ENCODE data around the gene CETP. TPM values are rescaled to one million over a fixed set of nuclear protein-coding genes. Genes with fewer than 3 reads are reported as not detected.

CETP gene
- polyA plus RNA-seq, 4 donors, result 0.34 to 1.6 (median 1.6) TPM; not detected in 1

GRCh38 chr16:56977823-56978430, 16.2 kb downstream of the CETP start:
- Histone ChIP-seq H3K4me3 (ENCODE audit: low read depth in 1 of 3, low read length in 3 of 3) (no peak overlapping the region), H3K36me3 (ENCODE audit: control insufficient read depth in 3 of 3, insufficient read depth in 2 of 3, low read depth in 1 of 3, low read length in 3 of 3) (no peaks in the 10 kb centered on the region), H3K27ac (ENCODE audit: low read depth in 1 of 3, low read length in 2 of 3) (no peak overlapping the region), H3K4me1 (ENCODE audit: control insufficient read depth in 3 of 3, insufficient read depth in 2 of 3, low read depth in 1 of 3, low read length in 2 of 3) (peaks cover 1 to 4% (median 4%) of the 10 kb centered on the region in 3 donors), H3K9me3 (ENCODE audit: control insufficient read depth in 2 of 2, insufficient read depth in 1 of 2, low read depth in 1 of 2, low read length in 1 of 2) (peaks cover 0 to 2% of the 10 kb centered on the region in 2 donors), H3K27me3 (ENCODE audit: control insufficient read depth in 3 of 3, insufficient read depth in 3 of 3, low read length in 3 of 3) (no peaks in the 10 kb centered on the region)
- WGBS, 3 donors, result 91 to 94% (median 93%) methylated on average over 11 of the region's 11 CpGs
- DNase-seq (no peak), FAIRE-seq (no peak)

- H3K4me1 ChIP-seq (ENCODE audit: control insufficient read depth in 3 of 3, insufficient read depth in 2 of 3, low read depth in 1 of 3, low read length in 2 of 3), result peaks cover 4 to 18% (median 4%) of the 10 kb centered on the region in 3 donors
- DNase-seq, result no peak
- no peak for FAIRE-seq
- H3K4me3 ChIP-seq (ENCODE audit: low read depth in 1 of 3, low read length in 3 of 3), result no peak overlapping the region
- 90 to 91% (median 90%) methylated on average over 4 of the region's 4 CpGs for WGBS, 3 donors
- H3K36me3 ChIP-seq (ENCODE audit: control insufficient read depth in 3 of 3, insufficient read depth in 2 of 3, low read depth in 1 of 3, low read length in 3 of 3), result no peaks in the 10 kb centered on the region
- H3K9me3 ChIP-seq (ENCODE audit: control insufficient read depth in 2 of 2, insufficient read depth in 1 of 2, low read depth in 1 of 2, low read length in 1 of 2), result peaks cover 0 to 2% of the 10 kb centered on the region in 2 donors
- H3K27ac ChIP-seq (ENCODE audit: low read depth in 1 of 3, low read length in 2 of 3), result no peak overlapping the region
- H3K27me3 ChIP-seq (ENCODE audit: control insufficient read depth in 3 of 3, insufficient read depth in 3 of 3, low read length in 3 of 3), result no peaks in the 10 kb centered on the region
Observed at GRCh38 chr16:56980201-56980535, 18.4 kb downstream of the CETP start.

DNA sequence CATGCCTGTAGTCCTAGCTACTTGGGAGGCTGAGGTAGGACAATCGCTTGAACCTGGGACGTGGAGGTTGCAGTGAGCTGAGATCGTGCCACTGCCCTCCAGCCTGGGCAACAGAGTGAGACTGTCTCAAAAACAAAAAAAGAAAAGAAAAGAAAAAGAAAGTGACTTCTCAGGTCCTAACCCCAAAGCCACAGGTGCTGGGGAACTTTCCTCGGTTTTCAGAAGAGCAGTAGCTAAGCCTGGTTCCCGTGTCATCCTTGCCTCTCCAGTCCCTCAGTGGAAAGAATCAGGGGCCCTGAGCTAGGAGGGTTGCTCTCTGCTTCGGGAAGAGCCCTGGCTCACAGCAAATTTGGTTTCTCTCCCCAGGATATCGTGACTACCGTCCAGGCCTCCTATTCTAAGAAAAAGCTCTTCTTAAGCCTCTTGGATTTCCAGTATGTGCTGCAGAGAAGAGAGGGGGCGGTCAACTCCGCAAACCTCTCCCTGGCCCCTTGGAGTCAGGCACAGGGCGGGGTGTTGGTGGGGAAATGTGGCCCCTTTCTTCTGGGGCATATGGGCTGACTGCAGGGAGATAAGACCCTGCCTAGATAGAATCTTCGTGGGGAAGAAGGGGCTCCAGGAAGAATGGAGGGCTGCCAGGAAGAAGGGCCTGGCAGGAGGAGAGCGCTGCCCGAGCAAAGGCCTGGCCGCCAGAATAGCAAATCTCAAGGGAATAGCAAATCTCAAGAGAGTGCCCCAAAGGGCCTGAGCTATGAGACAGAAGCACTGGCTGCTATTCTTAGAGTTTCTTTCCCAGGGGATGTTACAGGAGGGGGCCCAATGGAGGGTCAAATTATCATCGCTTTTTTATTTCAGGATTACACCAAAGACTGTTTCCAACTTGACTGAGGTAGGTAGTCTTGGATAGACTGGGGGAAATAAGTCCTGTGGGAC, 19.3 kb downstream of the CETP start:
- FAIRE-seq, result no peak
- Histone ChIP-seq H3K4me1 (ENCODE audit: control insufficient read depth in 3 of 3, insufficient read depth in 2 of 3, low read depth in 1 of 3, low read length in 2 of 3) (peaks cover 4 to 21% (median 6%) of the 10 kb centered on the region in 3 donors), H3K36me3 (ENCODE audit: control insufficient read depth in 3 of 3, insufficient read depth in 2 of 3, low read depth in 1 of 3, low read length in 3 of 3) (no peaks in the 10 kb centered on the region), H3K9me3 (ENCODE audit: control insufficient read depth in 2 of 2, insufficient read depth in 1 of 2, low read depth in 1 of 2, low read length in 1 of 2) (peaks cover 0 to 2% of the 10 kb centered on the region in 2 donors), H3K4me3 (ENCODE audit: low read depth in 1 of 3, low read length in 3 of 3) (no peak overlapping the region), H3K27me3 (ENCODE audit: control insufficient read depth in 3 of 3, insufficient read depth in 3 of 3, low read length in 3 of 3) (no peaks in the 10 kb centered on the region), H3K27ac (ENCODE audit: low read depth in 1 of 3, low read length in 2 of 3) (no peak overlapping the region)
- 77 to 89% (median 88%) methylated on average over 16 of the region's 16 CpGs for WGBS, 3 donors
- no peak for DNase-seq

DNA sequence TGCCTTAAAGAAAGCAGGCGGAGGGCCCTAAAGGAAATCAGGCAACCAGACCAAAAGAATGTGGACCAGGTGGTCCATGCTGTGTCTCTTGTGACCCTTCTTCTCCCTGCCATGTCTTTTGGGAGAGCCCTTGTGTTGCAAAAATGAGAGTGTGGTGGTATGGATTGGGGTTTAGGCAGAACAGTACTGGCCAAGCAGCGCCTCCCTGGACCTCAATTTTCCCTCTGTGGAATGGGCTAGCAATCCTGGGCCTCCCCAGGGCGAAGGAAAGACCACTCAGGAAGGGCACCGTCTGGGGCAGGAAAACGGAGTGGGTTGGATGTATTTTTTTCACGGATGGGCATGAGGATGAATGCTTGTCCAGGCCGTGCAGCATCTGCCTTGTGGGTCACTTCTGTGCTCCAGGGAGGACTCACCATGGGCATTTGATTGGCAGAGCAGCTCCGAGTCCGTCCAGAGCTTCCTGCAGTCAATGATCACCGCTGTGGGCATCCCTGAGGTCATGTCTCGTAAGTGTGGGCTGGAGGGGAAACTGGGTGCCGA, 20.1 kb downstream of the CETP start:
- H3K9me3 ChIP-seq (ENCODE audit: control insufficient read depth in 2 of 2, insufficient read depth in 1 of 2, low read depth in 1 of 2, low read length in 1 of 2), result peaks cover 0 to 2% of the 10 kb centered on the region in 2 donors
- peaks cover 4 to 21% (median 6%) of the 10 kb centered on the region in 3 donors for H3K4me1 ChIP-seq (ENCODE audit: control insufficient read depth in 3 of 3, insufficient read depth in 2 of 3, low read depth in 1 of 3, low read length in 2 of 3)
- no peak overlapping the region for H3K27ac ChIP-seq (ENCODE audit: low read depth in 1 of 3, low read length in 2 of 3)
- WGBS, 3 donors, result 87 to 89% (median 88%) methylated on average over 12 of the region's 12 CpGs
- no peak overlapping the region for H3K4me3 ChIP-seq (ENCODE audit: low read depth in 1 of 3, low read length in 3 of 3)
- H3K27me3 ChIP-seq (ENCODE audit: control insufficient read depth in 3 of 3, insufficient read depth in 3 of 3, low read length in 3 of 3), result no peaks in the 10 kb centered on the region
- no peaks in the 10 kb centered on the region for H3K36me3 ChIP-seq (ENCODE audit: control insufficient read depth in 3 of 3, insufficient read depth in 2 of 3, low read depth in 1 of 3, low read length in 3 of 3)
- no peak for FAIRE-seq
- no peak for DNase-seq

DNA sequence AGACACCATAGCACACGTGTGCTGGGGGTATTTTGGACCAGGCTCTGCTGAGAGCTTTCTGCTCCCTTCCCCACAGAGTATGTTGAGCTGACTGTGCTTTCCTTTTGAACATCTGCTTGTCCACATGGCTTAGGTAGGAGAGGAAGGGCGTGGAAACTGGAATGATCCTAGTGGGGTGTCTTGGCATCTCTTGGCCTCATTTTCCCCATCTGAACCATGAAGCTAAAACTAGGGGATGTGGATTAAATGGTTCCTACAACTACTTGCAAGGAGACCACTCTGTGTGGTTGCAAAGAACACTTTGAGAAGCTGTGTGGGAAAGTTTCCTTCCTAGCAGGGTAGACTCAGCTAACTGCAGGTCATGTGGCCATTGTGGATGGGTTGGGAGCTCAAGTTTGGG, 20.9 kb downstream of the CETP start:
- peaks cover 4 to 21% (median 6%) of the 10 kb centered on the region in 3 donors for H3K4me1 ChIP-seq (ENCODE audit: control insufficient read depth in 3 of 3, insufficient read depth in 2 of 3, low read depth in 1 of 3, low read length in 2 of 3)
- no peak overlapping the region for H3K4me3 ChIP-seq (ENCODE audit: low read depth in 1 of 3, low read length in 3 of 3)
- WGBS, 3 donors, result 54 to 77% (median 74%) methylated on average over 2 of the region's 2 CpGs
- FAIRE-seq, result no peak
- no peak for DNase-seq
- peaks cover 0 to 2% of the 10 kb centered on the region in 2 donors for H3K9me3 ChIP-seq (ENCODE audit: control insufficient read depth in 2 of 2, insufficient read depth in 1 of 2, low read depth in 1 of 2, low read length in 1 of 2)
- H3K27me3 ChIP-seq (ENCODE audit: control insufficient read depth in 3 of 3, insufficient read depth in 3 of 3, low read length in 3 of 3), result no peaks in the 10 kb centered on the region
- H3K27ac ChIP-seq (ENCODE audit: low read depth in 1 of 3, low read length in 2 of 3), result peak overlapping the region in 2 of 3 donors; percentile 63 to 69
- no peaks in the 10 kb centered on the region for H3K36me3 ChIP-seq (ENCODE audit: control insufficient read depth in 3 of 3, insufficient read depth in 2 of 3, low read depth in 1 of 3, low read length in 3 of 3)

GRCh38 chr16:56983211-56983751, 21.5 kb downstream of the CETP start:
- FAIRE-seq, result no peak
- Histone ChIP-seq H3K27ac (ENCODE audit: low read depth in 1 of 3, low read length in 2 of 3) (peak overlapping the region; percentile 48 to 69 (median 63)), H3K9me3 (ENCODE audit: control insufficient read depth in 2 of 2, insufficient read depth in 1 of 2, low read depth in 1 of 2, low read length in 1 of 2) (peaks cover 0 to 2% of the 10 kb centered on the region in 2 donors), H3K36me3 (ENCODE audit: control insufficient read depth in 3 of 3, insufficient read depth in 2 of 3, low read depth in 1 of 3, low read length in 3 of 3) (no peaks in the 10 kb centered on the region), H3K4me3 (ENCODE audit: low read depth in 1 of 3, low read length in 3 of 3) (no peak overlapping the region), H3K27me3 (ENCODE audit: control insufficient read depth in 3 of 3, insufficient read depth in 3 of 3, low read length in 3 of 3) (no peaks in the 10 kb centered on the region), H3K4me1 (ENCODE audit: control insufficient read depth in 3 of 3, insufficient read depth in 2 of 3, low read depth in 1 of 3, low read length in 2 of 3) (peaks cover 4 to 21% (median 6%) of the 10 kb centered on the region in 3 donors)
- 21 to 51% (median 38%) methylated on average over 9 of the region's 9 CpGs for WGBS, 3 donors
- DNase-seq, result peak; percentile 85 to 94

DNA sequence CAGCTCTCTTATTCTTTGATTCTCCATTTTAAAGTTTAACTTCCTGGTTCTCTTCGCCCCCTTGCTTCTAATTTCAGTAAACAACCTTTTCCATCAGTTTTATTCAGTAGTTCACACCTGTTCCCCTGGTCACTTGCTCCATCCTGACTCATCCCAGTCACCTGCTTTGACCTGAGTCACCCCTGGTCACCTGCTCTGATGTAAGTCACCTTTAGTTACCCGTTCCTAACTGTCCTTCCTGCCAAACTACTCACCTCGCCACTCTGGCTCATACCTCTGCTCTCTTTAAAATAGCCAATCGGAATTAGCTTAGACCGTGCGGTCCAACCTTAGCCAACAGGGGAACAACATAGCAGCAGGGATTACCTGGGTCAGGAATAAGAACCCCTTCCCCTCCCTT, 22.9 kb downstream of the CETP start:
- DNase-seq (peak in 1 of 2 donors; percentile 40), FAIRE-seq (no peak)
- 68 to 82% (median 80%) methylated on average over 6 of the region's 6 CpGs for WGBS, 3 donors
- peak overlapping the region in 2 of 3 donors; percentile 77 to 80 for H3K27ac ChIP-seq (ENCODE audit: low read depth in 1 of 3, low read length in 2 of 3)
- H3K9me3 ChIP-seq (ENCODE audit: control insufficient read depth in 2 of 2, insufficient read depth in 1 of 2, low read depth in 1 of 2, low read length in 1 of 2), result peaks cover 0 to 2% of the 10 kb centered on the region in 2 donors
- H3K4me1 ChIP-seq (ENCODE audit: control insufficient read depth in 3 of 3, insufficient read depth in 2 of 3, low read depth in 1 of 3, low read length in 2 of 3), result peaks cover 4 to 30% (median 6%) of the 10 kb centered on the region in 3 donors
- no peaks in the 10 kb centered on the region for H3K27me3 ChIP-seq (ENCODE audit: control insufficient read depth in 3 of 3, insufficient read depth in 3 of 3, low read length in 3 of 3)
- H3K36me3 ChIP-seq (ENCODE audit: control insufficient read depth in 3 of 3, insufficient read depth in 2 of 3, low read depth in 1 of 3, low read length in 3 of 3), result no peaks in the 10 kb centered on the region
- no peak overlapping the region for H3K4me3 ChIP-seq (ENCODE audit: low read depth in 1 of 3, low read length in 3 of 3)

GRCh38 chr16:56985288-56985961, 23.7 kb downstream of the CETP start:
- Histone ChIP-seq H3K9me3 (ENCODE audit: control insufficient read depth in 2 of 2, insufficient read depth in 1 of 2, low read depth in 1 of 2, low read length in 1 of 2) (no peaks in the 10 kb centered on the region), H3K36me3 (ENCODE audit: control insufficient read depth in 3 of 3, insufficient read depth in 2 of 3, low read depth in 1 of 3, low read length in 3 of 3) (no peaks in the 10 kb centered on the region), H3K27ac (ENCODE audit: low read depth in 1 of 3, low read length in 2 of 3) (peak overlapping the region in 2 of 3 donors; percentile 77 to 80), H3K4me3 (ENCODE audit: low read depth in 1 of 3, low read length in 3 of 3) (no peak overlapping the region), H3K27me3 (ENCODE audit: control insufficient read depth in 3 of 3, insufficient read depth in 3 of 3, low read length in 3 of 3) (no peaks in the 10 kb centered on the region), H3K4me1 (ENCODE audit: control insufficient read depth in 3 of 3, insufficient read depth in 2 of 3, low read depth in 1 of 3, low read length in 2 of 3) (peaks cover 4 to 32% (median 6%) of the 10 kb centered on the region in 3 donors)
- WGBS, 3 donors, result 45 to 55% (median 51%) methylated on average over 7 of the region's 7 CpGs
- DNase-seq (peak; percentile 39 to 75), FAIRE-seq (no peak)

All from small intestine (tissue), 7 donors.